ENCODE data around the gene ARL3. TPM values are rescaled to one million over a fixed set of nuclear protein-coding genes. Genes with fewer than 3 reads are reported as not detected.

Gene ARL3
- total and polyA plus RNA-seq, 2 of the 4 experiments (the other 2 are of a cell fraction), result 5.0 to 14.3 TPM

DNA sequence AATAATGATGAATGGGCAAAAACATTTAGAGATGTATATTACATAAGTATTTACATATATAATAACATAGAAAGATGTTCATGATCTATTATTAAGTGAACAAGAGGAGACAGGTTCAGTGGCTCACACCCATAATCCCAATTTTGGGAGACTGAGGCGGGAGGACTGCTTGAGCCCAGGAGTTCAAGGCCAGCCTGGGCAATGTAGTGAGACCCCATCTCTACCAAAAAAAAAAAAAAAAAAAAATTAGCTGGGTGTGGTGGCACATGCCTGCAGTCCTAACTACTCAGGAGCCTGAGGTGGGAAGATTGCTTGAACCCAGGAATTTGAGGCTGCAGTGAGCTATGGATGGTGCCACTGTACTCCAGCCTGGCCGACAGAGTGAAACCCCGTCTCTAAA is 12.4 kb downstream of the ARL3 start:
- Histone ChIP-seq H3K27me3 (ENCODE audit: control insufficient read depth, insufficient read depth, low read length) (no peaks in the 10 kb centered on the region), H2AFZ (replicated peaks; ENCODE audit: low read length, poor library complexity) (no peak overlapping the region), H2BK20ac (ENCODE audit: low read depth, low read length) (no peak overlapping the region), H4K5ac (ENCODE audit: low read depth, low read length) (no peak overlapping the region), H2BK120ac (ENCODE audit: low read depth, low read length) (no peak overlapping the region), H4K20me1 (ENCODE audit: insufficient read depth, low read length) (no peaks in the 10 kb centered on the region; the same call in 1 of the 2 replicates), H3K36me3 (ENCODE audit: control insufficient read depth, insufficient read depth, low read length) (peaks cover 6% of the 10 kb centered on the region), H3K4me2 (ENCODE audit: low read depth, low read length) (no peak overlapping the region), H3K27ac (ENCODE audit: insufficient read depth, low read length) (no peak overlapping the region), H3K9me1 (ENCODE audit: insufficient read depth, low read length) (peaks cover 7% of the 10 kb centered on the region), H3K56ac (ENCODE audit: extremely low read depth, insufficient read depth, low read length) (no peak overlapping the region), H4K8ac (ENCODE audit: low read depth in 2 of 2, low read length in 2 of 2) (no peak overlapping the region), H2AK9ac (replicated peaks; ENCODE audit: low read depth, low read length, poor library complexity) (no peak overlapping the region), H2BK5ac (ENCODE audit: low read depth, low read length, poor library complexity, severe bottlenecking) (no peak overlapping the region), H3K79me1 (ENCODE audit: low read depth in 1 of 2, low read length in 2 of 2) (peaks cover 9 to 25% of the 10 kb centered on the region in 2 experiments; a peak in 3 of 4 replicates), H3K14ac (replicated peaks; ENCODE audit: low read depth, low read length) (no peak overlapping the region), H3K18ac (ENCODE audit: low read depth, low read length) (no peak overlapping the region), H3K4me1 (ENCODE audit: control insufficient read depth, insufficient read depth, low read length) (peaks cover 9% of the 10 kb centered on the region), H3K9ac (ENCODE audit: low read depth, low read length) (no peak overlapping the region), H3K9me3 (ENCODE audit: control insufficient read depth, insufficient read depth, low read length) (no peaks in the 10 kb centered on the region), H2BK15ac (ENCODE audit: low read depth, low read length) (no peak overlapping the region), H4K91ac (ENCODE audit: insufficient read depth, low read depth, low read length) (no peak overlapping the region), H3K23ac (ENCODE audit: low read depth, low read length) (no peak overlapping the region), H3K4ac (ENCODE audit: low read depth, low read length) (no peak overlapping the region), H3K4me3 (ENCODE audit: insufficient read depth, low read depth, low read length) (no peak overlapping the region), H2AK5ac (ENCODE audit: low read depth, low read length) (no peak overlapping the region)
- ChIA-PET POLR2A (ENCODE audit: unreplicated experiment) (no interaction called here), CTCF (interaction anchor here (0.8 to 1.0 kb wide), 2 partner anchors 11 to 212 kb away, joined by 3 read pairs; no protein-coding TSS in a partner anchor)
- intact Hi-C loops (cut with micrococcal nuclease) (no loop called here), dilution Hi-C loops (cut with HindIII; ENCODE audit: low sequenced_read_pairs, unreplicated experiment) (no loop called here), in situ Hi-C loops (cut with MboI; ENCODE audit: low sequenced_read_pairs) (no loop called here)
- BruUV-seq (replicated peaks), result no TSS peak
- no peak for DNase-seq
- ATAC-seq (ENCODE audit: low read depth), result no peak
- WGBS, 2 experiments (ENCODE audit: extremely low coverage in 2 of 2, insufficient read length in 1 of 2), result no CpG with 5 or more reads among the region's 3 CpGs
- no peak for TF ChIP-seq CEBPB (IDR thresholded peaks at IDR 0.05; ENCODE audit: low read depth, low read length)
- TF ChIP-seq, protein P1, sequence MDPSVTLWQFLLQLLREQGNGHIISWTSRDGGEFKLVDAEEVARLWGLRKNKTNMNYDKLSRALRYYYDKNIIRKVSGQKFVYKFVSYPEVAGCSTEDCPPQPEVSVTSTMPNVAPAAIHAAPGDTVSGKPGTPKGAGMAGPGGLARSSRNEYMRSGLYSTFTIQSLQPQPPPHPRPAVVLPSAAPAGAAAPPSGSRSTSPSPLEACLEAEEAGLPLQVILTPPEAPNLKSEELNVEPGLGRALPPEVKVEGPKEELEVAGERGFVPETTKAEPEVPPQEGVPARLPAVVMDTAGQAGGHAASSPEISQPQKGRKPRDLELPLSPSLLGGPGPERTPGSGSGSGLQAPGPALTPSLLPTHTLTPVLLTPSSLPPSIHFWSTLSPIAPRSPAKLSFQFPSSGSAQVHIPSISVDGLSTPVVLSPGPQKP (IDR thresholded peaks at IDR 0.05; ENCODE audit: borderline replicate concordance, low read depth, low read length), result no peak
- no peak for TF ChIP-seq SMC3 (IDR thresholded peaks at IDR 0.05; ENCODE audit: low read depth, low read length)
- TF ChIP-seq CHD1 (IDR thresholded peaks at IDR 0.05; ENCODE audit: low read depth, low read length), result no peak
- TF ChIP-seq, protein P2, sequence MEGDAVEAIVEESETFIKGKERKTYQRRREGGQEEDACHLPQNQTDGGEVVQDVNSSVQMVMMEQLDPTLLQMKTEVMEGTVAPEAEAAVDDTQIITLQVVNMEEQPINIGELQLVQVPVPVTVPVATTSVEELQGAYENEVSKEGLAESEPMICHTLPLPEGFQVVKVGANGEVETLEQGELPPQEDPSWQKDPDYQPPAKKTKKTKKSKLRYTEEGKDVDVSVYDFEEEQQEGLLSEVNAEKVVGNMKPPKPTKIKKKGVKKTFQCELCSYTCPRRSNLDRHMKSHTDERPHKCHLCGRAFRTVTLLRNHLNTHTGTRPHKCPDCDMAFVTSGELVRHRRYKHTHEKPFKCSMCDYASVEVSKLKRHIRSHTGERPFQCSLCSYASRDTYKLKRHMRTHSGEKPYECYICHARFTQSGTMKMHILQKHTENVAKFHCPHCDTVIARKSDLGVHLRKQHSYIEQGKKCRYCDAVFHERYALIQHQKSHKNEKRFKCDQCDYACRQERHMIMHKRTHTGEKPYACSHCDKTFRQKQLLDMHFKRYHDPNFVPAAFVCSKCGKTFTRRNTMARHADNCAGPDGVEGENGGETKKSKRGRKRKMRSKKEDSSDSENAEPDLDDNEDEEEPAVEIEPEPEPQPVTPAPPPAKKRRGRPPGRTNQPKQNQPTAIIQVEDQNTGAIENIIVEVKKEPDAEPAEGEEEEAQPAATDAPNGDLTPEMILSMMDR (conservative IDR thresholded peaks at IDR 0.05; ENCODE audit: low read depth, low read length), result no peak
- no peak for TF ChIP-seq RCOR1 (IDR thresholded peaks at IDR 0.05; ENCODE audit: insufficient replicate concordance, low read length)
- TF ChIP-seq MXI1 (IDR thresholded peaks at IDR 0.05; ENCODE audit: borderline replicate concordance, low read depth, low read length), result no peak
- no peak for TF ChIP-seq MAFK (IDR thresholded peaks at IDR 0.05; ENCODE audit: low read depth, low read length)
- no peak for TF ChIP-seq NFE2L2 (IDR thresholded peaks at IDR 0.05; ENCODE audit: low read depth, low read length)
- TF ChIP-seq FOS (IDR thresholded peaks at IDR 0.05; ENCODE audit: low read depth, low read length), result no peak
- TF ChIP-seq RFX5 (IDR thresholded peaks at IDR 0.05; ENCODE audit: low read depth, low read length), result no peak
- no peak for TF ChIP-seq POLR2A (IDR thresholded peaks at IDR 0.05; ENCODE audit: low read depth, low read length)
- no peak for TF ChIP-seq BHLHE40 (IDR thresholded peaks at IDR 0.05; ENCODE audit: low read depth, low read length)

Measured in IMR-90 (cell line).